ENCODE measurements around the gene ARHGEF18.

Gene ARHGEF18

GRCh38 chr19:7386769-7387168 lies 38.0 kb downstream of the ARHGEF18 start:
- DNase-seq: no peak

DNA sequence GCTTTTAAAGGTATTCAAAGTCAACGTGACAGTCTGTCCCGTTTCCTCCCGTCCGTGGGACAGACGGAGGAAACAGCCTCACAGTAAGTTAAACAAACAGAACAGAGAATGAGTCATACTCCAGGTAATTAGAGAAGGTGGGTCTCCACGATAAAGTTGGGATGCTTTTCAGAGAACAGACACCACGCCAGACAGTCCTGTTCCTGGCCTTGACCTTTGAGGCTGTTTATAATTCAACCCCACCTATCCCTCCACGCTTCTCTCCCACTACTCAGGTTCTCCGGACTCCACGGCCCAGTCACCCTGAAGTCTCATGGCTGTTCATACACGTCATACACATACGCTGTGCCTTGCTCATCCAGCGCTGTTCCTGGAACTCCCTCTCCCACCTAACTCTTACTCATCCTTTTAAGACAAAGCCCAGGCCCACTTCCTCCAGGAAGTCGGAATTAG lies 42.5 kb downstream of the ARHGEF18 start:
- peak; percentile 36 for DNase-seq

DNA sequence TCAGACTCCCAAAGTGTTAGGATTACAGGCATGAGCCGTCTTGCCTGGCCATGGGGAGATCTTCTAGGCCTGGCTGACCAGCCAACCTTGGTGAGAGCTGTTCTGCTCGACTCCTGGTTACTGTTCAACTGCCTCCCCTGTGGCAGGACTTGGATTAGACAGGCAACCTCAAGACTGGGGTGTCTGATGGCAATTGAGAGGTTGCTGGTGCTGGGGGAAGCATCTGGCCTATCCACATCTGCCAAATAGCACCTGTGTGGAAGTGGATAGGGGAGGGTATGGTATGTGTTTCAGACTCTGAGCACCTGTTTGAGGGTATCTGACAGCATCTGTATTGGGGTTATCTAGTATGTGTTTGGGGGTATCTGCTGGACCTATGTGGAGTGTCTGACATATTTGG lies 44.7 kb downstream of the ARHGEF18 start:
- no peak for DNase-seq

- DNase-seq: no peak
These were observed 45.4 kb downstream of the ARHGEF18 start for GRCh38 chr19:7393939-7394730.

DNA sequence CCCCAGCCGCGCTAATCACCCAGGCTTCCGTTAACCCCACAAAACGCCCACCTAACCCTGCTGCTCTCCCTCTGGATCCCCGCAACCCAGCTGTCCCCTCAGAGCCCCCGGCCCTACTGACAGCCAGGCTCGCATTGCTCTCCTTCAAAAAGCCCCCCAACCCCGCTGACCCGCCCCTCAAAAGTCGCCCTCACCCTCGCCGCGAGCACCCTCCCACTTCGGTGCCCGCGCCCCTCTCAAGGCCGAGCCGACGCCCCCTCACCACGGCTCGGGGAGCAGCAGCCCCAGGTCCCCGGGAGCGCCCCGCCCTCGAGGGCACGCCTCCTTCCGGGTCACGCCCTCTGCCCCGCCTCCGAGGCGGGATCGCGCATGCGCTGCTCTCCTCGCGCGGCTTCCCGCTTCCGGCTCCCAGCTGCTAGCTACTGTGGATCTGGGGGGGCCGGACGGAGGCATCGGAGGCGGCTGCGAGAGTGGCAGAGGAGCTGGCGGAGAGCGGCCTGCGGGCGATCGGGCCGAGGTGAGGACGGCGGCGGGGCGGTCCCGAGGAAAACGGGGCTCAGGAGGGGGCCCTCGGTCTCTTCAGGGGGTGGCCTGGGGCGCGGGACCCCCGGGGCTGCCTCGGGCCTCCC lies 46.1 kb downstream of the ARHGEF18 start:
- DNase-seq: peak; percentile 72

- no peak for DNase-seq
These were observed 46.8 kb downstream of the ARHGEF18 start for GRCh38 chr19:7395360-7396066.

GRCh38 chr19:7397687-7398086 lies 49.0 kb downstream of the ARHGEF18 start:
- no peak for DNase-seq

Data from DMS153 (cell line).